ENCODE measurements around the gene ACVR1B.

The ACVR1B gene

DNA sequence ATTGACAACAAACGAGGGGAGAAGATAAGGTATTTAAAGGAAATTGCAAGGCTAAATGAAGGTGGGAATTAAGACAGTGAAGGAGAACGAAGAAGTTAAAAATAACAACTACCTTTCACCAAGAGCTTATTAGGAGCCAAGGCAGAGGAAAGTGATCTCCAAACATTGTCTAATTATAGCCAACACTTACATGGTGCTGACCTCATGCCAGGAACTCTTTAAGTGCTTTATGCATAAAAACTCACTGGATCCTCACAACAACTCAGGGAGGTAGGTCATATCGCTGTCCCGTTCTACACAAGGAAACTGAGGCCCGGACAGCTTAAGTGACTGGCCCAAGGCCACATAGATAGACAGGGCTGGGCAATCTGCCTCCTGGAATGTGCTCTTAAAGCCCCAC lies 74.8 kb downstream of the ACVR1B start:
- no peak for DNase-seq

DNA sequence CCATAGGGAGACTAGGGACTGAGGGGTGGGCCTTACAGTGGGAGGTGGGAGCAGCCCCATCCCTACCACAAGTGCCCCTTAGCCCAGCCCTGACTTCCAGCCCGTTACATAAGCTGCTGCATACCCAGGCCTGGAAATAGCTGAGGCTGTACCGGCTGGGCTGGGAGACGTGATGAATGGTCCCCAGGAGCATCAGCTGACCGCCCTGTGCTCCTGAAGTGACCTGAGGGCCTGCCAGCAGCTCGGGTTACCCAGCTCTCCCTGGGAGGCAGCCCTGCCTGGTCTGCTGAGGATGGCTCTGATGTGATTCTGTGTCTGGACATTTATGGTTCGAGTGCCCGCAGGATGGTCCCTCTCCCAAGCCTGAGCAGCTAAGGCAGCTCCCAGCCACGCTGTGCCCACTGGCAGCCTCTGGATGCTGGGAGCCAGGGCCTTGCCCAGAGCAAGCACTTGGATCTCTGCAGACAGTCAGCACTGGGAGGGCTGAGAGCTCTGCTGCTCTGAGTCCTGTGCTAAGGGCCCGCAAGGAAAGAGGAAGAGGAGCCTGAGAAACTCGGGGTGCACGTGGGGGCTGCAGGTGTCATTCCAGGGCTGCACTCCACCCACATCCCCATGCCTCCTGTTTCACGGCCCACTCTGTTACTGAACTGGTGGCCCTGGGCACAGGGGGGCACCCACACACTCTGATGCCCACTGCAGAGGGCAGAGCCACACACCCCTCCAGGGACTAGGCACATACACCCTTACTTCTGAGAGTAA lies 75.8 kb downstream of the ACVR1B start:
- no peak for DNase-seq

- DNase-seq, result peak; percentile 58
These were observed 78.2 kb downstream of the ACVR1B start for GRCh38 chr12:52029685-52030084.

- DNase-seq, result no peak
These were observed 80.9 kb downstream of the ACVR1B start for GRCh38 chr12:52032446-52032803.

DNA sequence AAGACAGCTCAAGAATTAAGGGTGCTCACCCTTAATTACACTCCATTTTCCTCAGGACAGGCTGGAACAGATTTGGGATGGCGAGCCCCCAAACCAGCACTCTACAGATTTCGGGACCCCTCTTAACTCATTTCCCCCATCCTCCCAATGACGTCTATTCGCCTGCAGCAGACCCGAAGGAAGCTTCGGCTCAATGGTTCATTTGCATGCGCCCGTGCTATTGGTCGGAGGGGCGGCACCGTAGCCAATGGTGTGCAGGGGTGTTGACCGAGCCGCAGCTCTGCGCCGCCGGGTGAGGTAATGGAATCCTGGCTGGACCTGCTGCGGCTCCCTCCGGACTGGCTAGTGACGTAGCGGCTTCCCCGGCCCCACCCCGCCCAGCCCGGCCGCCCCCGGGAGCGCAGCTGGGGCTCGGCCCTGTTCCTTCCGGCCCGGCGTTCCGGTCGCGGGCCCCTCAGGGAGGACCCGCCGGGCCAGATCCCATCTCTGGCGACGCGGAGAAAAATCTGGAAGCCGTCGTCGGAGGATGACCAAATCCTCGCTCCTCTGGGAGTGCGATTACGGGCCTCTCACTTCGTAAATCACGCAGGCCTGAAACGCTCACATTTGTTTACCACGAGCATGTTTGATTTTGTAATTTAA lies 81.4 kb downstream of the ACVR1B start:
- peak; percentile 77 for DNase-seq

DNA sequence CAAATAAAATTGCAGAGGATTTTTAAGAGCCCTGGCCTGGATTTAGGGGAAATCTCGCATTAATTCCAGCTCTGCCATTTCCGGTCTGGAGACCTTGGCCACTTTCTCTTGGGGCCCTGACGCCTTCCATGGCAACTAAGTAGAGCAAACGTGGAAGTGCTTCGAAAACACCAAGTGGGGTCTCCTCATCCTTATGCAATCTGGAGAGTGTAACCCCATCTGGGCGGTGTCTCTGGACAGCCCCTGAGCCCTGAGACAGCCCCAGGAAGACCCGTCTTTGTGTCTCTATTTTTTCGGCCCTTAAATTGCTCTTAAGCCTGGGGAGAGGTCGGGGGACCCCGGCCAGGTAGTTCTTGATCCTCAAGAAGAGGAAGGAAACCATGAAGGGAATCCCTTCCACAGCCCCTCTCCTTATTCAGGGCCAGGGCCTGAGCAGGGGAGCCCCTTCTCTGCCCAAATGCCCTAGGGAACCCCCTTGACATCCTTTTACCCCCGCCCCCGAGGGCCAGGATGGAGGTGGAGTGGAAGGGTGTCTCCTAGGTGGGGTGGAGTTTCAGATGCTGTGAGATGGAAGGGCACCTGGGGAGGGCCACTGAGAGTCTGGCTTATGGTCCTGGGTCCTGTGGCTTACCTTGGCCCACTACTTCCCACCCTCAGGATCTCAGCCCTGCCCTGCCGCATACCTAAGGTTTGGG lies 82.1 kb downstream of the ACVR1B start:
- no peak for DNase-seq

- no peak for DNase-seq
These were observed 83.7 kb downstream of the ACVR1B start for GRCh38 chr12:52035190-52035589.

GRCh38 chr12:52035926-52036325 lies 84.4 kb downstream of the ACVR1B start:
- DNase-seq, result no peak

DNA sequence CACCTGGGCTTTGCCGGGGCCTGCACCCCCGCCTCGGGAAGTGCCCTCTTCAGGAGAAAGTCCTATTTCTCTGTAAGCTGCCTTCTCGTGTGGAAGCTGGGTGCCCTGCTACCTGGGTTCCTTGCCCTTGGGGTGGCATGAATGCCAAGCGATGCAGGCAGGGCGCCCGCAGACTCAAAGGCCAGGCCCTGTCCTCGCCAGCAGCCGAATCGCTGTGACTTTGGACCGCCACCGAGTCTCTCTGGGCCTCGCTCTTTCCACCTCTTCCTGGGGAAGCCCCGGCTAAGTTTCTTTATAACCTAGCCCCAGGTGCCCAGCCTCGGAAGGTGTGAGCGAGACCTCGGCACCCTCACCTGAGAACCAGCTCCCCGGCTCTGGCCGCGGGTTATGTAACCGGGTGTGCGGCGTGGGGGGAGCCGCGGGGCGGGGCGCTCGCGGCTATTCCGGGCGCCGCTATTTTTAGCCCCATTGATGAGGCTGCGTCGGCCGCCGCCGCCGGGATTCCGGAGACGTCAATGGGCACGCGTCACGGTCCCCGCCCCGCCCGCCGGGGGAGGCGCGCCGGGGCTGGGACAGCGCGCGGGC lies 85.2 kb downstream of the ACVR1B start:
- DNase-seq, result no peak

DNA sequence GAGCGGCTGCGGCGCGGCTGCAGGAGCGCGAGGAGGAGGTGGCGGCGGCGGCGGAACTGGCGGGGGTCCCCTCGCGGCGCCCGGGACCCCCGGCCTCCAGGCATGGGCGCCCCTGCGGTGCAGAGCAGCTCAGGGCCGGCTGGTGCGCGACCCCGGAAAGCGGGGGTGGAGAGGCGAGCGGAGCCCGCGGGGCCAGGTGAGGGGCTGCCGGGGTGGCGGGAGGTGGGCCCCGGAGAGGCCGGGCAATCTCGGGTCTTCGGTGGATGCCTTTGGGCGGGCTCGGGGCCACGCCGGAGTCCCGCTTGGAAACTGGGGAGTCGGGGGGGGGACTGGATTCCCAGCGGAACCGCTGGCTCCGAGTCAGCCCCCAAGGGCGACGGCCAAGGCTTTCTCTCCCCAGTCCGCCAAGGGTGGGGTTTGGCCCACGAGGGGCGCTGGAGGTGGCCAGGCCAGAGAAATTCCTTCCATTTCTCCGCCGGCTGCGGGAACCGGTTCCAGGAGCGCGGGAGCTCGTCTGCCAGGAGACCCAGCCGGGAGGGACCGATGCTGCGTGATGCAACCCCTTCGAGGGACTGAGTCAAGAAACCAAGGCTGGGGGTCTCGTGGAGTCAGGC lies 85.9 kb downstream of the ACVR1B start:
- no peak for DNase-seq

DNA sequence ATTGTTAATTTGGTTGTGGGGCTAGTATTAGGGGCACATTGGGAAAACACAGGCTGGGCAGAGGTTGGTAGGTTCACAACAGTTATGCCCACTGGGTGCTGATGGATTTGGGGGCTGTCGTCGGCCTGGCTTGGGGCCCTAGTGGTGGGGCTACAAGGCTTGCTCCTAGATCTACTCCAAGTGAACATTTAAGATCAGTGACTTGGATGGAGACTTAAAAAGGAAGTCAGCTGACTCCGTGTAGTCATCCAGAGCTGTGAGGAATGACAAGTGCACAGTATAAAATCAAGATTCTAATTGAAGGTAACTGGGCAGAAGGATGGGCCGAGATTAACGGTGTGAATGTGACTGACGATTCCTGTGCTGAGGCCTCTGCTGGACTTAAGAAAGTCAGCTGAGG lies 86.9 kb downstream of the ACVR1B start:
- no peak for DNase-seq

GRCh38 chr12:52041035-52041434 lies 89.5 kb downstream of the ACVR1B start:
- no peak for DNase-seq

DNA sequence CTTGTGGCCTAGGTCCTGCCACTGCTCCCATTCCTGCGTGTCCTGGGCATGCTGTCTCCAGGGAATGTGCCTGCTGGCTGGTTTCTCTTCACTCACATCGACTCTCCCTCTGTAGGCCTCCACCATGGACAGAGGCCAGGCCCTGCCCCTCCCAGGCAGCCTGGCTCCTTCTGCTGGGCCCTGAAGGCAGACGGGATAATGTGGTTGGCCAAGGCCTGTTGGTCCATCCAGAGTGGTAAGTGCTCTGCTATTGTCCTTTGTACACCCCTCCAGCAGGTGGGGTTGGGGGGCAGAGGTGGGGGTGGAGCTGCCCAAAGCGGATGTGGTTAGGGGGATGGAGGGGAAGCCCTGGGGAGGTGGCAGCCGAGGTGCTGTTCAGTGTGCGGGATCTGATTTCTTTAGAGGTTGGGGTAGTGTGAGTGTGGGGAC lies 90.2 kb downstream of the ACVR1B start:
- no peak for DNase-seq

DNA sequence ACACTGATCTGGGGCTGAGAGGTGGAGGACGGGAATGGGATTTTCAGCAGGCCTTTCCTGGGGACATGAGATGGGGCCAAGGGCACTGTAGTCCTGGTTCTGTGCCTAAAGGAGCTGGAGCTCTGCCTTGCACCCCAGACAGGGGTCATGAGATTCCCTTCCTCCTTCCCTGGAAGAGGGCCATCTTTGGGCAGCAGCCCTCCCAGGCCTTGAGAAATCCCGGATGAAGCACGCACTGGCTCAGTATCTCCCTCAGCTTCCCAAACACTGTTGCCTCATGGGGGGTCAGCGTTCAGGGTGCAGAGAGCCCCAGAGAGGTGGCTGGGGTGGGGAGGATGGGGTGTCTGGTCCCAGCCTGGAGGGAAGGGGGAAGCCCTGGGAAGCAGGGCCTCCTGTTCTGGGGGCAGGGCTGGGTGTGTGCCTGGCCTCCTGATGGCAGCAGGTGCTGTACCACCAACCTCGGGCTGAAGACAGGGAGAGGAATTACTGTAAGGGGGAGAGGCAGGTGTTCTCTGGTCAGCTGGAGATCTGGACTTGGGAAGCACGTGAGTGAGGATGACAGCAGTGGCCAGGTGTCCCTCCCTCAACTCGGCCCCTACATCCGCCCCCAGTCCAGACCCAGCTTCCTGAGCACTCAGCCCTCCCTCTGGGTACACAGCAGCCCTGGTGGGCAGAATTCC lies 91.3 kb downstream of the ACVR1B start:
- DNase-seq, result no peak

GRCh38 chr12:52043386-52044212 lies 92.1 kb downstream of the ACVR1B start:
- no peak for DNase-seq

DNA sequence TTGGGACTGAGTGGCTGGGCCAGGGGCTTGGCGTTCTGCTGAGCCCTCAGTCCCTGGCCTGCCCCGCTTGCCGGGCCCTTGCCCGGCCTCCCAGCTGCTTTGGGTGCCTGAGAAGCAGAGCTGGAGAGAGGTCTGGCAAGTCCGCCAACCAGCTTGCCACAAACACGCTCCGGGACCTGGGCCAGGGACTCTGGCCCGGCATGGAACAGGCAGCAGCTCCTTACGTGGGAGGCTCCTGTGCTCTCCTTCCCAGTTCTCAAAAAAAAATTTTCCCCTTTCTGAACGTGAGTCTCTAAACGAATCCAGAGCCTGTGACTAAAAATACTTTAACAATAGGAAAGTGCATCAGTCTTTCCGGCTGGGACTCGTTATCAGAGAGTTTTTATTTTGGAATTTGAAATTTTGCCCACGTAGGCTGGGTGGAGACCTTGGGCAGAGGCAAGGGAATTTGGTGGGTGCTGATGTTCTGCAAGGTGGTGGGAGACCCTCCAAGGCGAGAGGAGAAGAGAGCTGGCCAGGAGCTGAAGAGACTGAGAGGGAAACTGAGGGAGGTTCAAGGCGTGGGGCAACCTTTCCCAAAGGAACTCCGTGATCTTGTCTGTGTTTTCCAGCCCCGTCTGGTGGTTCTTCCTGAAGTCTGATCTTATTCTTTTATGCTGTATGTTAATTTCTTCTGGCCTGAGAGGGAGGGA lies 92.9 kb downstream of the ACVR1B start:
- no peak for DNase-seq

DNA sequence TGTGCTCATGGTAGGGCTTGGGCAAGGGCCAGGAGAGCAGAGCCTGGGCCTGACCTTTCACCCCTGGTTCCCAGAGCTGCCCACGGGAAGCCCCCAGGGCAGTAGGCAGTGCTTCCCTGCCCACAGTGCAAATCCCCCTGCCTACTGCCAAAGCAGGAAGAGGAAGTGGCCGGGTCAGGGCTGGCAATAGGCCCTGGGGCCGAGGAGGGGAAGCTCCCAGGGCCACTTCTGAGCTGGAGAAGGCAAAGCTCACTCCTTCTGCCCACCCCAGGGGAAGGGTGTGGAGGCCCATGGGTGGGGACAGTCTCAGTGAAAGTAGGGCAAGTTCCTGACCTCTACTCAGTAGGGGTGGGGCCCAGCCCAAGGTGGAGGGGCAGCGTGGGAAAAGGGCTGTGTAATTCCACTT lies 94.3 kb downstream of the ACVR1B start:
- no peak for DNase-seq
